NCI-H1417 (cell line): ENCODE data around the gene FARP1.
"Not testable (repeated sequence)": the region's sequence is repeated elsewhere in the genome, so short reads cannot be mapped to it uniquely, and the experiment has no call there.

ENCODE experiments used
- DNase-seq, 3 experiments: peaks; one replicate each; lab custom pipeline; 2025; lab: John Stamatoyannopoulos, UW

The FARP1 gene

DNA sequence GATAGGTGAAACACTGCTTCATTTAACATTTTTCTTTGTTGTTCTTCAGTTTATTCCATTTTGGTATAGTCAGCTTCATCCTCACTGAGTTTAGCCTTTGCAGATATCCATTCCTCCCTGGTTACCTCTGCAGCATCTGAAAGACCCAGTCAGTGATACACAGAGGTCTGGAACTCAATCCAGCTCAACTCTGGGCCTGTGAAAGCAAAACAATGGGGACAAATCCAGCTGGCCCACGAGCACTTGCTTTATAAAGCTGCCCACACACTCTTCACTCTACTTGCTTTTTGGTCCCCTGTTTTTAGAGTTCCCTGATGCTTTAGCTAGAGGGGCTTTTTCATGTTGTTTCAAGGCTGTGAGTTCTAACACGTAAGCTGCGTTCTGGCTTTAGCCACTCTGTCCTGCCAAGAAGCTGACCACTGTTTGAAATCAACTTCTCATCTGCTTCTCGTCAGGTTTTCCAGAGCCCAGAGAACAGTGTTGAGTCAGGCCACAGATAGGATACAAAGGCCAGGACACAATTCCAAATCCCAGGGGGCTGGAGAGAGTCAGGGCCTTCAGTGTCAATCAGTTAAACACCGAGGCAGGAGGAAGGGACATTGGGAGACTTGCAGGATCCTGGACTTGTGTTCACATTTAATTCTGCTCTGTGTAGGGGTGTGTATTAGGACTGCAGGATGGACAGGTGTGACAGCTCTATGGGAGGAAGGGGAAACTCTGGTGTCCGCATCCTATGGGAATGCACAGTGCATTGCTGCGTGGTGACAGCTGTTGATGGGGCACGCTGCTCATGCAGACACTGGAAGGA lies 117.7 kb downstream of the FARP1 start:
- no peak for DNase-seq

DNA sequence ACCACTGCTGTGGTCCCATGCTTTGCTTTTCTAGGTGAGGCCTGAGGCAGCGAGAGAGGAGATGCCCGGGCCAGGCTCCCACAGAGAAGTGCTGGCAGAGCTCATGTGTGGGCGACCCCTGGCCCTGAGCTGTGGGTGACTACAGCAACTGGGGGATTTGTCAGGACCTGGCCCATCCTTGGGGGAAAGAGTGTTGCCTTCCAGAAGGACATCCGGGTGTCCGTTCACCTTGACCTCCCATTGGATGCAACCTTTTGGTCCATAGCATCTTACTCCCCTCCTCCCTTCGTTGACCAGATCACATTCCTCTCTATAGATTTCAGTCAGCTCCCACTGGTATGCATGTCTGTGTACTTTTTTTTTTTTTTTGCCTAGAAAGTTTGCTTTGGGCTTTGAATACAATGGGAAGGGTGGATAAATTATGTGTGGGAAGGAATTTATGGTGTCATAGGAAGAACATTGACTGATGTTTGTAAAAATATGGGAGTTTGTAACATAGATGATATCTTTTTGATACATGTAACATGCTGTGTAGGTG lies 118.3 kb downstream of the FARP1 start:
- DNase-seq = no peak

DNA sequence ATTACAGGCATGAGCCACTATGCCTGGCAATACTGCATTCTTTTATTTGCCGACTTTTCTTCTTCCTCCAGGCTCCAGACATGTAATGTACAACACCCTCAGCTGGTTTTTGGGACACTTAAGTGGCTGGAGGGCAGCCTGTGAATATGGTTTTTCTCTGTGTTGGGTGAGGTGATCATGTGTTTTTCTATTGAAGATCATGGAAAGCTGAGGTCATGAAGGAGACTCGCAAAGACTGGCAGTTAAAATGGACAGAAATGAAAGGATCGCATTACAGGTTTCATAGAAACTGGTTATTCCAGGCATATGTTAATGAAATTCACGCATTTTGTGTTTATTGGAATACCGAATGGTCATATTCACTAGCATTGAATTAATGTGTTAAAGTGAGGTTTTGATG lies 119.4 kb downstream of the FARP1 start:
- peak in 1 of 3 experiments; percentile 52 for DNase-seq

DNA sequence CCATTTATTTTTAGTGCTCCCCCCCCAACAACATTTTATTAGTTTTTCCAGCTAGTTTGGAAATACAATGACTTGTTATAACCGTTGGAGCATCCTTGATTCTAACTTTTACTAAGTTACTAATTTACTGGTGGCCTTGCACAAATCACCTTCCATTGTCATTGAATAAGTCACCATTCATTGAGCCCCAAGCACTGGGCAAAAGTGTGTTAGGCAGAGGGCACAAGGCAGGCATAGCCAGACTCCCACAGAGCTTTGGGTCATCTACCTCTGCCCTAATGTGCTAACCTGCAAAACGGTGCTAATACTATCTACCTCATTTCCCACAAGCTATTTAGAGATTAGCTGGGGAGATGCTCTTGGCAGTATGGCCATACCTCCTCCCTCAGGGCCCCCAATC lies 120.9 kb downstream of the FARP1 start:
- DNase-seq = no peak

GRCh38 chr13:98264877-98265276 lies 122.0 kb downstream of the FARP1 start:
- no peak for DNase-seq

DNA sequence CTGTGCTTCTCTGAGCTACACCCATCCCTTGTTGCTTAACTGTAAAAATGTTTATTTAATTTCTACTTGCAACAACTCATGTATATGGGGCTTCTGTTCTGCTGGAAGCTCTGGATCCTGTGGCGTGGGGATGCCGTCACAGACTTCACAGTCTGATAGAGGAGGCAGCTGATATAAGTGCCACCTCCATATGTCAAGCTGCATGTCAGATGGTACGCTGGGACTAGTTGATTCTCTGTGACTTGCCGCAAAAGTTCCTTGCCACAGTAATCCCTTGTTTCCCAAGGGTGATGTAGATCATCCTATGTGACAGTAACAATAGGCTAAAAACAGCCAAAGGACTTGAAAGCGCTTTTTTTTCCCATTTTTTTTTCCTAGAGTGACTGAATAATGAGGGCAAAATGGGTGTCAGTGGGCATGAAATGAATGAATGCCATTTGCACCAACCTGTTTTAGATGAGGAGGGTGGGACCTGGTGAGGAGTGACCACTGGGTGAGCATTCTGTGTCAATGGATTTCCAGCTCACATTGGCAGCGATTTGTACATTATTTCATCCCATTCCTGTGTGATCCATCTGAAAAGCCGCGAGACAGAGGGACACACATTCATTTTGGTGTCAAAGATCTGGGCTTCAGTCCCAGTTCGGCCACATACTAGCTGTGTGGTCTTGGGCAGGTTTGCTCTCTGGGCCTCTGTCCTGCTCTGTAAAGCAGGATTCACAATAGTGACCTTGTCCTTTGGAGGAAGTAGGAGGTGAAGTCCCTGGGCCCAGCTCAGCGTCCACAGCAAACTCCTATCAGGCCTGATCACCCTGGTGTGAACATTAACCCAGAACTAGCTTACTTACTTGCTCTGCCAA lies 123.0 kb downstream of the FARP1 start:
- DNase-seq = no peak

DNA sequence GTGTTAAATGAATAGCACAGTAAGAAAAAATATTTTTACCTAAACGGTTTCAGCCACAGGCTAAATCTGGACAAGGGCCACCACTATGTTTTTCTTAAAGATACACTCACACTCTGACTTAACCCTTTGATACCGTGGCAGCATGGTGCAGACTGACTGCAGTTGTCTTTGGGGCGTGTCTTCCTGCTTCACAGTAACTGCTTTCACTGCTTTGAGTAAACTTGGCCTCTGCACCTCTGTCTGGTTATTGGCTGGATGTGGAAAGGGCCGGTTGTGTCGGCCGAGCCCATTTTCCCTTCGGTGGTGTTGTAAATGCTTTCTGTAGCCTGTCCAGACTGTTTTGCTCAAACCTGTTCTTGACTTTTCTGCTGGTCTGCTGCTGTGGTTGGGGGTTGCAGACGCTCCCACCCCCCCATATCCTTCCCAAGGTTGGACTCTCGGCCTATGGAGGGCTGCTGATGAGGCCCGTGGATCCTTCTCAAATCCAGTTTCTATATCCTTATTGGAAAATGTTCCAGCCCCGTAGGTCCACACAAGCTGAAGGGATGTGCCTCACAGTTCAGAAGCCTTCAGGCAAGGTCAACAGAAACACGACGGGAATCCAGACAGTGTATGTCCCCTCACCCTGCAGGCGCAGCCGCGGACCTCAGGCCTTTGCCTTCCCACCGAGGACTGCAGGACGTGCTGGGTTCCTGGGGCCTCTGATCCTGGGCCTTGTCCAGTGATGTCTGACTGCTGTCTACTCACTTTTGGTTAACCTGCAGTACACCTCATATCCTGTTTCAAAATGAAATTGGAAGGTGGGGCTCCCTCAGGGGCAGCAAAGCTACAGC lies 124.4 kb downstream of the FARP1 start:
- DNase-seq = no peak

DNA sequence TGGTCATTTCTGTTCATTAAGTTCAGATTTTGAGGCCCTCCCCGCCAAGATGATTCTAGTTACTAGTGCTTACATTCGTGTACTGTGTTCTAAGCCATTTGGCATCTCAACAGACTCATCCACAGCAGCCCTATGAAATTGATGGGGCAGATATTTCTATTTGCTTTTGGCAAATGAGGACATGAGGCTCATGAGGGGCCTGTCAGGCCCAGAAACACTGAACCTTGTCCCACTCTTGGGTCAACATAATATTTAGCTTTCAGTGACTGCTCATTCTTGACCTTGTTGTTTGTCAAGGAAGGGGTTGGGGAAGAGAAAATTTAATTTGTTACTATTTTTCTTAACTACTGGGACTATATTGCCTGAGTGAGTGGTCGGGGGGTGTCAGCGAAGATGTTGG lies 126.5 kb downstream of the FARP1 start:
- DNase-seq = no peak

GRCh38 chr13:98270819-98271218 lies 127.9 kb downstream of the FARP1 start:
- DNase-seq = no peak

GRCh38 chr13:98271646-98272045 lies 128.8 kb downstream of the FARP1 start:
- DNase-seq = not testable (repeated sequence)

- no peak for DNase-seq
These were observed 129.7 kb downstream of the FARP1 start for GRCh38 chr13:98272549-98272948.

GRCh38 chr13:98273067-98273823 lies 130.4 kb downstream of the FARP1 start:
- no peak for DNase-seq

GRCh38 chr13:98273824-98274742 lies 131.2 kb downstream of the FARP1 start:
- peak; percentile 48 to 84 (median 78) for DNase-seq

DNA sequence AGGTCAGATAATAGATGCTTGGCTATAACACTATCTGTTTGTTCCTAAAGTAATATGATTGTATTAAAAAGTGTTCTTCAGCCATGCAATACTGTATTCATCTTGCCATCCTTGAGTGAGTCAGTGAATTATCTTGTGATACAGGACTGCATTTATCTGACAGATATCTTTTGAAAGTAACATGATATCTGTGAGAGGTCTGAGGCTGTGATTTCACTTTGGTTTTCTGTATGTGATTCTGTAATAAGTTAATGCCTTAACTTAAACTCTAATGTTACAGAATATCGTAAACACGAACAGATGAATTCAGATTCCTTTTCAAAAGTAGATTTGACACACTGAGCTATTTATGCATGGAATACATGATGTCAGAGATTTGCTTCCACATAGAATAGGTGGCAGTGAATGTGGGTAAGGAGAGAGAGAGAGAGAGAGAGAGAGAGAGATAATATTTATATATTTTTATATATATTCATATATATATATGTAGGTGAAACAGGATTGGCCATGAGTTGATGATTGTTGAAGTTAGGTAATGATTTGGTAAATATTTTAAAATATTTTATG lies 132.1 kb downstream of the FARP1 start:
- DNase-seq = peak in 2 of 3 experiments; percentile 28 to 59

- DNase-seq = peak in 2 of 3 experiments; percentile 30 to 79
These were observed 132.8 kb downstream of the FARP1 start for GRCh38 chr13:98275681-98276171.

- no peak for DNase-seq
These were observed 133.6 kb downstream of the FARP1 start for GRCh38 chr13:98276486-98276885.

- no peak for DNase-seq
These were observed 135.3 kb downstream of the FARP1 start for GRCh38 chr13:98278068-98278724.

- DNase-seq = peak; percentile 61 to 85 (median 77)
These were observed 136.7 kb downstream of the FARP1 start for GRCh38 chr13:98279473-98280175.
